SK-N-SH treated with all-trans-retinoic acid at 6 μM for 48 hours (cell line): ENCODE measurements around the gene NBAS.

Experiments
- ATAC-seq: fragments of 200-7000 bp; cut with Tn5 transposase; 3 replicates; pipeline ENCODE4 v1.9.1; 2020; ENCODE audit warnings: mild to moderate bottlenecking, moderate library complexity
- ARNTL ChIP-seq: fragments of 450-650 bp; formaldehyde crosslinking; IDR thresholded peaks from 2 replicates; pipeline ENCODE4 v1.5.0; 2020; ENCODE audit warnings: low read depth, mild to moderate bottlenecking, moderate library complexity, borderline replicate concordance
- CSDC2 ChIP-seq: fragments of 250-450 bp; sonication (Bioruptor Pico); IDR thresholded peaks from 2 replicates; pipeline ENCODE4 v1.5.0; 2020; ENCODE audit warnings: mild to moderate bottlenecking, moderate library complexity
- ESRRG ChIP-seq: fragments of 250-450 bp; sonication (Bioruptor Pico); IDR thresholded peaks from 2 replicates; pipeline ENCODE4 v1.6.1; 2021; ENCODE audit warnings: mild to moderate bottlenecking
- GLIS3 ChIP-seq: fragments of 250-450 bp; sonication (Bioruptor Pico); IDR thresholded peaks from 2 replicates; pipeline ENCODE4 v1.5.0; 2020; ENCODE audit warnings: mild to moderate bottlenecking, moderate library complexity
- ISL1 ChIP-seq: fragments of 250-450 bp; sonication (Bioruptor Pico); IDR thresholded peaks from 2 replicates; pipeline ENCODE4 v2.1.2; 2022; ENCODE audit warnings: mild to moderate bottlenecking, moderate library complexity
- OSR1 ChIP-seq: fragments of 250-450 bp; sonication (Bioruptor Pico); IDR thresholded peaks from 2 replicates; pipeline ENCODE4 v1.8.0; 2022; ENCODE audit warnings: moderate library complexity, mild to moderate bottlenecking, inconsistent platforms
- PATZ1 ChIP-seq: fragments of 250-450 bp; sonication (Bioruptor Pico); IDR thresholded peaks from 2 replicates; pipeline ENCODE4 v1.8.0; 2020; ENCODE audit warnings: mild to moderate bottlenecking, moderate library complexity, borderline replicate concordance
- PPARA ChIP-seq: fragments of 250-450 bp; sonication (Bioruptor Pico); IDR thresholded peaks from 2 replicates; pipeline ENCODE4 v1.5.0; 2020; ENCODE audit warnings: mild to moderate bottlenecking, borderline replicate concordance
- RARB ChIP-seq: fragments of 250-450 bp; sonication (Bioruptor Pico); IDR thresholded peaks from 2 replicates; pipeline ENCODE4 v1.8.0; 2021; ENCODE audit warnings: mild to moderate bottlenecking, moderate library complexity
- SNAI2 ChIP-seq: fragments of 250-450 bp; sonication (Bioruptor Pico); IDR thresholded peaks from 2 replicates; pipeline ENCODE4 v1.5.0; 2020; ENCODE audit warnings: mild to moderate bottlenecking, moderate library complexity
- TCF4 ChIP-seq: fragments of 250-450 bp; sonication (Bioruptor Pico); IDR thresholded peaks from 2 replicates; pipeline ENCODE4 v1.8.0; 2021; ENCODE audit warnings: mild to moderate bottlenecking, moderate library complexity, borderline replicate concordance
- TOX ChIP-seq: fragments of 250-450 bp; sonication (Bioruptor Pico); IDR thresholded peaks from 2 replicates; pipeline ENCODE4 v1.8.0; 2021; ENCODE audit warnings: mild to moderate bottlenecking, moderate library complexity, borderline replicate concordance
- TSHZ2 ChIP-seq: fragments of 250-450 bp; sonication (Bioruptor Pico); IDR thresholded peaks from 2 replicates; pipeline ENCODE4 v1.5.0; 2020; ENCODE audit warnings: mild to moderate bottlenecking, moderate library complexity
- ZC3H10 ChIP-seq: fragments of 250-450 bp; sonication (Bioruptor Pico); IDR thresholded peaks from 2 replicates; pipeline ENCODE4 v1.5.1; 2021; ENCODE audit warnings: mild to moderate bottlenecking, moderate library complexity
- ZFP3 ChIP-seq: fragments of 250-450 bp; sonication (Bioruptor Pico); IDR thresholded peaks from 2 replicates; pipeline ENCODE4 v1.5.0; 2020; ENCODE audit warnings: mild to moderate bottlenecking, moderate library complexity
- ZFP30 ChIP-seq: fragments of 450-650 bp; formaldehyde crosslinking; IDR thresholded peaks from 2 replicates; pipeline ENCODE4 v1.5.0; 2022; ENCODE audit warnings: mild to moderate bottlenecking, moderate library complexity
- ZNF565 ChIP-seq: fragments of 450-650 bp; formaldehyde crosslinking; conservative IDR thresholded peaks from 2 replicates; pipeline ENCODE4 v1.5.0; 2020; ENCODE audit warnings: low read depth, mild to moderate bottlenecking, moderate library complexity
- ZNF70 ChIP-seq: fragments of 450-650 bp; formaldehyde crosslinking; IDR thresholded peaks from 2 replicates; pipeline ENCODE4 v1.5.0; 2020; ENCODE audit warnings: mild to moderate bottlenecking, moderate library complexity
- ZNF8 ChIP-seq: fragments of 450-650 bp; formaldehyde crosslinking; IDR thresholded peaks from 2 replicates; pipeline ENCODE4 v1.5.0; 2020; ENCODE audit warnings: mild to moderate bottlenecking, moderate library complexity
- TF ChIP-seq, protein P1 (sequence below): fragments of 250-450 bp; sonication (Bioruptor Pico); IDR thresholded peaks from 2 replicates; pipeline ENCODE4 v1.5.1; 2020; ENCODE audit warnings: low read depth, mild to moderate bottlenecking, moderate library complexity
- TF ChIP-seq, protein P2 (sequence below): fragments of 250-450 bp; sonication (Bioruptor Pico); IDR thresholded peaks from 2 replicates; pipeline ENCODE4 v1.5.1; 2021; ENCODE audit warnings: mild to moderate bottlenecking, moderate library complexity
- TF ChIP-seq, protein P3 (sequence below): fragments of 250-450 bp; sonication (Bioruptor Pico); IDR thresholded peaks from 2 replicates; pipeline ENCODE4 v1.8.0; 2021; ENCODE audit warnings: low read depth, mild to moderate bottlenecking, moderate library complexity, borderline replicate concordance

NBAS gene

GRCh38 chr2:15555760-15556193, 5.4 kb downstream of the NBAS start:
- no peak for TF ChIP-seq PATZ1
- TF ChIP-seq ZC3H10 (CRISPR knock-in tag): no peak
- TF ChIP-seq CSDC2: no peak
- TF ChIP-seq GLIS3: no peak
- TF ChIP-seq ZFP3 (CRISPR knock-in tag): no peak
- TF ChIP-seq ISL1 (CRISPR knock-in tag): no peak
- no peak for TF ChIP-seq ZNF70 (CRISPR knock-in tag)
- no peak for TF ChIP-seq SNAI2
- TF ChIP-seq, protein P1, sequence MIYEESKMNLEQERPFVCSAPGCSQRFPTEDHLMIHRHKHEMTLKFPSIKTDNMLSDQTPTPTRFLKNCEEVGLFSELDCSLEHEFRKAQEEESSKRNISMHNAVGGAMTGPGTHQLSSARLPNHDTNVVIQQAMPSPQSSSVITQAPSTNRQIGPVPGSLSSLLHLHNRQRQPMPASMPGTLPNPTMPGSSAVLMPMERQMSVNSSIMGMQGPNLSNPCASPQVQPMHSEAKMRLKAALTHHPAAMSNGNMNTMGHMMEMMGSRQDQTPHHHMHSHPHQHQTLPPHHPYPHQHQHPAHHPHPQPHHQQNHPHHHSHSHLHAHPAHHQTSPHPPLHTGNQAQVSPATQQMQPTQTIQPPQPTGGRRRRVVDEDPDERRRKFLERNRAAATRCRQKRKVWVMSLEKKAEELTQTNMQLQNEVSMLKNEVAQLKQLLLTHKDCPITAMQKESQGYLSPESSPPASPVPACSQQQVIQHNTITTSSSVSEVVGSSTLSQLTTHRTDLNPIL (CRISPR knock-in tag): no peak
- TF ChIP-seq, protein P2, sequence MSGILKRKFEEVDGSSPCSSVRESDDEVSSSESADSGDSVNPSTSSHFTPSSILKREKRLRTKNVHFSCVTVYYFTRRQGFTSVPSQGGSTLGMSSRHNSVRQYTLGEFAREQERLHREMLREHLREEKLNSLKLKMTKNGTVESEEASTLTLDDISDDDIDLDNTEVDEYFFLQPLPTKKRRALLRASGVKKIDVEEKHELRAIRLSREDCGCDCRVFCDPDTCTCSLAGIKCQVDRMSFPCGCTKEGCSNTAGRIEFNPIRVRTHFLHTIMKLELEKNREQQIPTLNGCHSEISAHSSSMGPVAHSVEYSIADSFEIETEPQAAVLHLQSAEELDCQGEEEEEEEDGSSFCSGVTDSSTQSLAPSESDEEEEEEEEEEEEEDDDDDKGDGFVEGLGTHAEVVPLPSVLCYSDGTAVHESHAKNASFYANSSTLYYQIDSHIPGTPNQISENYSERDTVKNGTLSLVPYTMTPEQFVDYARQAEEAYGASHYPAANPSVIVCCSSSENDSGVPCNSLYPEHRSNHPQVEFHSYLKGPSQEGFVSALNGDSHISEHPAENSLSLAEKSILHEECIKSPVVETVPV (CRISPR knock-in tag): no peak
- no peak for TF ChIP-seq ZNF565 (CRISPR knock-in tag)
- no peak for TF ChIP-seq TSHZ2 (CRISPR knock-in tag)
- TF ChIP-seq OSR1 (CRISPR knock-in tag): no peak
- TF ChIP-seq ARNTL (CRISPR knock-in tag): no peak
- no peak for TF ChIP-seq PPARA
- TF ChIP-seq, all 23 proteins: peak for 0

GRCh38 chr2:15554525-15555218, 6.5 kb downstream of the NBAS start:
- no peak for ATAC-seq
- TF ChIP-seq, protein P3, sequence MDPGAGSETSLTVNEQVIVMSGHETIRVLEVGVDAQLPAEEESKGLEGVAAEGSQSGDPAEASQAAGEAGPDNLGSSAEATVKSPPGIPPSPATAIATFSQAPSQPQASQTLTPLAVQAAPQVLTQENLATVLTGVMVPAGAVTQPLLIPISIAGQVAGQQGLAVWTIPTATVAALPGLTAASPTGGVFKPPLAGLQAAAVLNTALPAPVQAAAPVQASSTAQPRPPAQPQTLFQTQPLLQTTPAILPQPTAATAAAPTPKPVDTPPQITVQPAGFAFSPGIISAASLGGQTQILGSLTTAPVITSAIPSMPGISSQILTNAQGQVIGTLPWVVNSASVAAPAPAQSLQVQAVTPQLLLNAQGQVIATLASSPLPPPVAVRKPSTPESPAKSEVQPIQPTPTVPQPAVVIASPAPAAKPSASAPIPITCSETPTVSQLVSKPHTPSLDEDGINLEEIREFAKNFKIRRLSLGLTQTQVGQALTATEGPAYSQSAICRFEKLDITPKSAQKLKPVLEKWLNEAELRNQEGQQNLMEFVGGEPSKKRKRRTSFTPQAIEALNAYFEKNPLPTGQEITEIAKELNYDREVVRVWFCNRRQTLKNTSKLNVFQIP (CRISPR knock-in tag): no peak
- TF ChIP-seq ZNF8 (CRISPR knock-in tag): no peak
- TF ChIP-seq ISL1 (CRISPR knock-in tag): no peak
- no peak for TF ChIP-seq ZC3H10 (CRISPR knock-in tag)
- TF ChIP-seq TCF4 (CRISPR knock-in tag): no peak
- no peak for TF ChIP-seq ESRRG (CRISPR knock-in tag)
- TF ChIP-seq ZNF565 (CRISPR knock-in tag): no peak
- no peak for TF ChIP-seq SNAI2
- TF ChIP-seq PATZ1: no peak
- TF ChIP-seq GLIS3: no peak
- TF ChIP-seq TSHZ2 (CRISPR knock-in tag): no peak
- no peak for TF ChIP-seq RARB (CRISPR knock-in tag)
- no peak for TF ChIP-seq ZFP3 (CRISPR knock-in tag)
- TF ChIP-seq, protein P1 (CRISPR knock-in tag): no peak
- no peak for TF ChIP-seq TOX (CRISPR knock-in tag)
- no peak for TF ChIP-seq PPARA
- TF ChIP-seq ZFP30 (CRISPR knock-in tag): no peak

More at GRCh38 chr2:15555760-15556193, 5.4 kb downstream of the NBAS start:
- ATAC-seq: no peak
